ENCODE results near the gene CHMP3.
"Not testable (repeated sequence)": the region's sequence is repeated elsewhere in the genome, so short reads cannot be mapped to it uniquely, and the experiment has no call there.

CHMP3 gene

DNA sequence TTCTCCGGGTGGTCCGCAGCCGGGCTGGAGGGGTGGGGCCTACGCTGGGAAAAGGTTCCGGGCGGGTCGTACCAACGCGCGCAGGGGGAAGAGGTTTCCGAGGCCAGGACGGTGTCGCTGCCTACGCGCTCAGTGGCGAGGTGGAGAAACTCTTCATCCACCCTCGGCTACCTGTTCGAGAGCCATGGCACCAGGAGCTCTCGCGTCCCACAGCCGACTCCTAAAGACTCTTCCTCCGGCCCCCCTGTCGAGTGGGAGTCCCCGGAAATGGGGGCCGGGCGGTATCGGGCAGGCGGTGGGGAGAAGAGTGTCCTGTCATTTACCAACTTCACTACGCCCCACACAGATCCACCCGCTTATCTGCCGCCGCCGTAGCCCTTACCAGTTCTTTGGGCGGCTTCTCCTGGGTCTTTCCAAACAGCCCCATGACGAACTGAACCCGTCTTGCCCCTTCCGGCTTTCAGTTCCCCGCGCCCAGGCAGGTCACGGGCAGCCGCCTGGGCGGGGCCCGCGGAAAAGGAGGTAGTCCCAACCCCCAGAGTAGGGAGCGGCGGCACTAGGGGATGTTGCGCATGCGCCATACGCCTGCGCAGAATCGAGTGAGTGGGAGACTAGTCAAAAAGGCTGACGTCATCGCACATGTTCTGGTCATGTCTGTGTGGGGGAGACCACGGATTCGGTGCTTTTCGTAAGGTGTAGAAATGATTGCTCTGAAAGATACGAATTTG is at the start of gene CHMP3:
CHMP3 (minus strand) TSS at position 522 of the 728 bp plus-strand sequence; CDS start at position 427, 95 bp downstream.
- peak; percentile 99 for DNase-seq

DNA sequence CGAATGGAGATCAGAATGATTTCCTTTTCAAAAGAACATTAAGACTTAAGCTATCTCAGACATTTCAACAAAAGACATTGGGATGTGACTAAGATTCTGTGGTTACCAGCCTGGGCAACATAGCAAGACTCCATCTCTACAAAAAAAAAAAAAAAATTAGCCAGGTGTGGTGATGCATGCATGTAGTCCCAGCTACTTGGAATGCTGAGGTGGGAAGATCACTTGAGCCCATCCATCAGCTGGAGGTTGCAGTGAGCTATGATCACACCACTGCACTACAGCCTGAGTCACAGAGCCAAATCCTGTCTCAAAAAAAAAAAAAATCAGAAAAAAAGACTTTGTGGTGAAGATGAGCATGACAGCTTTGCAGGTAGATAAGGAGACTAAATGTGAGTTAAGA is 47.6 kb upstream of the CHMP3 start:
- DNase-seq: no peak

DNA sequence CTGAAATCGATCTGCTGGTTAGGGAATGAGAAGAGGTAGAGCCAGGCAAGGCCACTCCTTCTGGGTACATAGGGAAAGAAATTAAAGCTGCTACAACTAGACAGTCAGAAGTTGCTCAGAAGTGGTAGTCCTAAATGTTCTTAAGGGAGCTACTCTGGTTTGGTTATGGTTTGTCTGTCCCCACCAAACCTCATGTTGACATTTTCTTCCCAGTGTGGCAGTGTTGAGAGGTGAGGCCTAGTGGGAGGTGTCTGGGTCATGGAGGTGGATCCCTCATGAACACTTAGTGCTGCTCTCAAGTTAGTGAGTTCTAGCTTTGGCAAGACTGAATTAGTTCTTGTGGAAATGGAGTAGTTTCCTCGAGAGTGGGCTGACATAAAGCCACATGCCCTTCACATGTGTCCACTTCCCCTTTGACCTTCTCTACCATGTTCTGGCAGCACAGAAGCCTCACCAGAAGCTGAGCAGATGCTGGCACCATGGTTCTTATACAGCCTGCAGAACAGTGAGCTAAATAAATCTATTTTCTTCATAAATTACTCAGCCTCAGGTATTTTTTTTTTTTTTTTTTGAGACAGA is 45.7 kb upstream of the CHMP3 start:
- DNase-seq: no peak

DNA sequence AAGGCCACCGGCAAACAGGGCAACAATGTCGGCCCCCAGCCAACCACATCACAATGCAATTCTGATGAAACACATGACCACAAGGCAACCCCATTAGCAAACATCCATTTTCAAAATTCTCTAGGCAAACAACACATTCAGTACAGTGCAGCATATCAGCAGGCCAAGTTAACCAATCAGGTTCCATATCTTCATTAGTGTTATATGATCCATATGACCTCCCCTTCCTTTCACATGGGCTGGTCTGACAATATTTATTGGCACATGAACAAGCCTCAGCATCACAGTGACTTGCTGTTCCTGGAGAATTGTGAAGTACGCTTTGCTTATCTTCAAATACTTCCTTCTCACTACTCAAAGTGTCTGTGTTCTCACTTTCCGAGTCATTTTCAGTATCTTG is 40.7 kb upstream of the CHMP3 start:
- DNase-seq: no peak

DNA sequence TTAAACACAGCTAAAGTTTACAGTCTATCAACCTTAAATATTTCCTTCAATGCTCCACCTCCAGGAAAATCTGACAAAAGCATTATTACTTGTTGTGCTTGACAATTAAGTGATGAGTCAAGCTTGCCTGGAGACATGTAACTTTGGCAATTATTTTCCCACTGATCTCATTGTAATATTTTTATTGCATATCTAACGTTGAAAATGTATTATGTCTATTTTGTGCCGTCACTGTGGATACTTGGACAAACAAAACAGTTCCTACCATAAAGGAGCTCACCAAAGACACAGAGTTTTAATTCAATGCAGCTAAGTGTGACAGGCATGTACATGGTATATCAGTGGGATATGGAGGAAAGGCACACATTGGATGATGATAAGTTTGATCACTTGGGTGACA is 35.7 kb upstream of the CHMP3 start:
- DNase-seq: no peak

DNA sequence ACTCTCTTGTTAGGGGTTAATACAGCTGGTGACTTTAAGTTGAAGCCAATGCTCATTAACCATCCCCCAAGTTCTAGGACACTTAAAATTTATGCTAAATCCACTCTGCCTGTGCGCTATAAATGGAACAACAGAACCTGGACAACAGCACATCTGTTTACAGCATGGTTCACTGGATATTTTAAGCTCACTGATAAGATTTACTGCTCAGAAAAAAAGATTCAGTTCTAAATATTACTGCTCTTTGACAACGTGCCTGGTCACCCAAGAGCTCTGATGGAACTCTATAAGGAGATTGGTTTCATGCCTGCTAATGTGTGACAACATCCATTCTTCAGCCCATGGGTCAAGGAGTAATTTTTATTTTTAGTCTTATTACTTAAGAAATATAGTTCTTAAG is 32.9 kb upstream of the CHMP3 start:
- no peak for DNase-seq

DNA sequence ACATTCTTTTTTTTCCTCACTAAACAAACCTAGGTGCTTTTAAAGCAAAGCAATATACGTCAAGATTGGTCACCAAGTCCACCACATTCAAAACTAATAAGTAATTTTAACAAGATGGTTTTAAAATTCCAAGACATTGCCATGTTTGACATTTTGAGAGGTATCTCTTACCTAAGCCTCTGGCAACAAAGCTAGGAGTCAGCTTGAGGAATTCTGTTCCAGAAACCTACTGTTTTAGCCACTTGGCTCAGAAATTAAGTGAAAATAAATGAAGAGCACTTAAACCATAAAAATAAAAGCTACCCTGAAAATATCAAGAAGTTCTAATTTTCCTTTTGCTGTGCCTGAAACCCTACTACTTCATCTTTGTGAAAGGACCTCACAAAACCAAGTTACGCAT is 30.0 kb upstream of the CHMP3 start:
- DNase-seq: no peak

DNA sequence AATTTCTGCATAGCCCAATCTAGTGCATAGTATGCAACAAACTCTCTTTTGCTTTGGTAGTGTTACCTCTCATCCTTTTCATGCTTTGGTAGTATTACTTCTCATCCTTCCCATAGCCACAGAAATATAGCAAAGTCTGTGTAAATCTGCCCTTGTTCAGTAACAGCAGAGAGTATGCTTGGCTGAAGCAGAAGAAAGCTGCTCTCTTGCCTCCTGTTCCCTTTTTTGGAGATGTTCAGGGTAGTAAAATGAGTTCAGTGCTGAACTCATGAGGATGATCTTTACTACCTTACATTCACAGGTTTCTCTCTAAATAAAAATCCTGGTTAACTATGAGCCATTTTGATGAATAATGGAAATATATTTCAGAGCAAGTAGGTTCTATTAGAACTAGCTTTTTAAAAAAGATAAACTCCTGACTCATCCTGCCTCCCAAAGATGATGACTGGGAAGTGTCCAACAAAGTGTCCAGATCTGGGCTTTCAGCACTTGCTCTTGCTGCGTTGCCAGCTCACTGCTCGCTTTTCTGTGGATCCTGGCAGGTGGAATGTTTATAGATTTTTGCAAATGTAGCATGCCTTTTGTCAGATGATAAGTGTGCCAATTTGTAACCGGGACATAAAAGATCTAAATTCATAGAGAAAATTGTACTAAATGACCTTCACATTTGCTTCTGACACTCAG is 29.4 kb upstream of the CHMP3 start:
- DNase-seq: no peak

DNA sequence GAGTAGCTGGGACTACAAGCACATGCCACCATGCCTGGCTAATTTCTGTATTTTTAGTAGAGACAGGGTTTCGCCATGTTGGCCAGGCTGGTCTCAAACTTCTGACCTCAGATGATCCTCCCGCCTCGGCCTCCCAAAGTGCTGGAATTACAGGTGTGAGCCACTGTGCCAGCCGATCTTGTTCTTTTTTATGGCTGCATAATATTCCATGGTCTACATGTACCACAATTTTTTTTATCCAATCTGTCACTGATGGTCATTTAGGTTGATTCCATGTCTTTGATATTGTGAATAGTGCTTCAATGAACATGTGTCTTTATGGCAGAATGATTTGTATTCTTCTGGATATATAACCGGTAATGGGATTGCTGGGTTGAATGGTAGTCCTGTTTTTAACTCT is 26.5 kb upstream of the CHMP3 start:
- DNase-seq: not testable (repeated sequence)

DNA sequence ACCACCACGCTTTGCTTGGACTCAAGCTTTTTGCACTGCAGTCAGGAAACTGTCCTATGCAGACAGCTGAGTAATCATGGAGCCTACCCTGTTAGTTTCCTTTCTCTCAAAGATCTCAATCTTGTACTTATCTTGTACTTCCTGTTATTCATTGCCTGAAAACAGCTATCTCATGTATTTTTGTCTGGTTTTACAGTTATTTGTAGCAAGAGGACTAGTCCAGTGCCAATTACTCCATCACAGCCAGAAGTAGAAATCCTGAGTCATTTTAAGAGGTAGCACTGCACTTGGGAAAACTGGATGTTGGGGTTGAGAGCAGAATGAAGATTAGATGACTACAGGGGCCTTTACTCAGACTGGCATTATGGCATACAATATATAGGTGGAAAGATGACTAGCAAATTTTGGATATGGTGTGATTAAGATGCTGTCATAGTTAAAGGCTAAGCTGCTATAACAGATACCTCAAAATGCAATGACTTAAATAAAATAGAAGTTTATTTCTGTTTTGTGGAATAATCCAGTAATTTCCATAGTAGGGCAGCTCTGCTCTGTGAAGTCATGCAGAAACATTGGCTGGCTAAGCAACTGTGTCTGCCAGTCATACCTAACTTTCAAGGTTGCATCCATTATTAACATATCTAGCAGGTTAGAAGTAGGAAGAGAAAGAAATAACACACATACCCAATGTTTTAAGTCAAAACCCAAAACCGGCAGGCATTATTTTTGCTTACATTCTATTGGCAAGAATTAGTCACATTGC is 21.1 kb upstream of the CHMP3 start:
- DNase-seq: no peak

DNA sequence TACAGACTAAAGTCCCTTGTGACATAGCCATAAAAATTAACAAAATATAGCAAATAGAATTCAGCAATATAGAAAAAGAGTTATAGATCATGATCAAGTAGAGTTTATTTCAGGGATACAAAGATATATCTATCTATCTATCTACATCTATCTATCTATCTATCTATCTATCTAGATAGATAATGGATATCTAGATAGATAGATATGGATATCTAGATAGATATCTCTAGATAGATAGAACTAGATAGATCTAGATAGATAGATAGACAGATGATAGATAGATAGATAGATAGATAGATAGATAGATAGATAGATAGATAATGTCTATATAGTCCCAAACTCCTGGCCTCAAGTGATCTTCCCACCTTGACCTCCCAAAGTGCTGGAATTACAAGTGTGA is 17.3 kb upstream of the CHMP3 start:
- no peak for DNase-seq

DNA sequence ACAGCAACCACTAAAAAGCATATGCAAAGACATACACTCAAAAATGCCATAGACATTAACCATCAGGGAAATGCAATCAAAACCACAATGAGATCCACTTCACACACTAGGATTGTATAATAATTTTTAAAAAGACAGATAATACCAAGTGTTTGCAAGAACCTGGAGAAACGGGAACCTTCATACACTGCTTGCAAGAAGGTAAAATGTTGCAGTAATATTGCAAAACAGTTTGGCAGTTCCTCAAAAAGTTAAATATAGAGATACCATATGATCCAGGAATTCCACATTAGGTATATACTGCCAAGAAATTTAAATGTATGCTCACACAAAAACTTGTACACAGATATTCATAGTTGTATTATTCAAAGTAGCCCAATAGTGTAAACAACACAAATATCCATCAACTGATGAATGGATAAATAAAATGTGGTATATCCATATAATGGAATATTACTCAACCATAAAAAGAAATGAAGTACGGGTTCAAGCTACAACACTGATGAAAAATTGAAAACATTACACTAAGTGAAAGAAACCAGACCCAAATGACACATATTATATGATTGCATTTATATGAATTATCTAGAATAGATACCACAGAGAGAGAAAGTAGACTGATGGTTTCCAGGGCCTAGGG is 14.7 kb upstream of the CHMP3 start:
- DNase-seq: no peak

DNA sequence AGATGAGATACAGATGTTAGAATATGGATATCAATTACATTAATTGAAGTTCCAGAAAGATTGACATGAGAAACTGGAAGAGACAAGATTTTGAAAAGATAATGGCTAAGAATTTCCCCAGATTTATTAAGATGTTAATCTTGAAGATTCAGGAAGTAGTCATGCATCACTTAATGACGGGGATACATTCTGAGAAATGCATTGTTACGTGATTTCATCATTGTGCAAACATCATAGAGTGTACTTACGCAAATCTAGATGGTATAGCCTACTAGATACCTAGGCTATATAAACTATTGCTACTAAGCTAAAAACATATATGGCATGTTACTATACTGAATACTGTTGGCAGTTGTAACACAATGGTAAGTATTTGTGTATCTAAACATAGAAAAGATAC is 6.8 kb upstream of the CHMP3 start:
- DNase-seq: no peak

DNA sequence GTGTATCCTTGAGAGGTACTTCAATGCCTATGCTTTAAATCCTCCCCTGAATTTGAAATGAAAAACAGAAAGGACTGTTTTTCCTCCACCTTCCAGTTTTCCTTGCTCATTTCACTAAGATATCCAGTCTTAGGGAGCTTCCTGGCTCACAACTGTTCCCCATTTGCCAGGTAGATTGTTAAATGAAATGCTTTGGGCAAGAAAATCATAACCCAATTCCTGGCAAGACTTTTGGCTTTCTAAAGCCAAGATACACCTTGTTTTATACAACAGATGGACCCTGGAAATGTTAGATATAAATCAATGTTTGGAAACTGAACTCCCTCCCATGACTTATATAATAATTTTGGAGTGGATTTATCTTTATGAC is 3.6 kb upstream of the CHMP3 start:
- DNase-seq: no peak

DNA sequence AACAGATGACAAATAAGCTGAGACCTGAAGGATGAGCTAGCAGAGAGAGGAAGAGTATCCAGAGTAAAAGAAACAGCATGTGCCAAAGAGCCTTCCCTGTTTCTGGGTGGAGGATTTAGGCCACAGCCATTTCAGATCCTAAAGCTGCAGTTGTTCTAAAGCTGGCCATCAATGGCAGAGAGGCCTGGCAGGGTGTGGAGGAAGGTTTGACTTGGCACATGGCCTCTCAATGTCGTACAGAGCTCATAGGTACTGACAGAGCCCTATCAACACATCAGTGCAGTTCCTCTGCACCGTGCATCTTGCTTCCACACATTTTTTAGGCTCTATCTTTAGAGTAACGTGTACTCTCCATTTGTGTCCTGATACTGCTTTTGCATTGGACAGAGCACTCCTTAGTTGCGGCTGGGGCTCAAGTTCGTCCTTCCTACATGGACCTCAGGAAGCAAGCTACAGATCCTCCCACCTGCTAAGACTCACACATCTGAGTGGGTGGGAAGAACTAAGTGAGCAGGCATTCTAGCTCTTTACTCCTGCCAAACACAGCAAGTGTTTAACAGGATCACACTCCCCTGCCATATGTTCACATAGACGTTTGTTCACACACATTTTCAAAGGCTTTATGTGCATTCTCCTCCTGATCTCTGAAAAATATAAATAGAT is 3.0 kb upstream of the CHMP3 start:
- no peak for DNase-seq

DNA sequence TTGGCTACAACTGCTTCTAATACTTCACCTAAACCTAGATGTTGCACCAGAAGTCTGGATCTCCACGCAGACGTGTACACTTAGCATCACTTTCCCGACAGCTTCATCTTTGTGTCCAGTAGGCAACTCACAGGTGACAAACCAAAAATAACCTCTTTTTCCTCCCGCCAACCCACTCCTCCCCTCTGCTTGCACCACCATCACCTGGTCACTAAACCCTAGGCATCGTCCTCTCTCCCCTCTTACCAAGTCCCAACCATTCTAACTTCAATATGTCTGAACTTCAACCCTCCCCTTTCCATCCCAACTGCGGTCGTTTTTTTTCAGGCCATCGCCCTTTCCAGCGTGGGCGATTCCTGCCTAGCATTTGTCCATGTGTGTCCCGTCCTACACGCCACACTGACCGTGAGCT is 413 bp upstream of the CHMP3 start:
- no peak for DNase-seq

DNA sequence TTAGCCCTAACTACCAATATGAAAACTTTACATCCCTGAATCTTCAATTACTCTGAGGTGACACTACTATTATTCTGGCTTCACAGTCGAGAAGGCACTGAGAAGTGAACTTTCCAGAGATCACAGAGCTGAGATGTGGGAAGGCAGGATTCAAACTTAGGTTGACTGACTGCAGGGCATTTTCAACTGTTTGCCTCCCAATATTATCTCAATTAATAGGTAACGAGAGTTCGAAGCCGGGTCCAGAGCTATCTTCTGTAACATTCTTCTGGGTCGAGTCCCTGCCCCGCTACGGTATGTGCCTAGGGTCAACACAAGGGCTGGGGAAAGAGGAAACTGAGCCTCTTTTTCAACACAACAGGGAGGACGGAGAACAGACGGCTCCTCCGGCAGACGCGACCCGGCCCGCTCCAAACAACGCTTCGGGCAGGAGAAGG is 740 bp downstream of the CHMP3 start:
- DNase-seq: no peak

DNA sequence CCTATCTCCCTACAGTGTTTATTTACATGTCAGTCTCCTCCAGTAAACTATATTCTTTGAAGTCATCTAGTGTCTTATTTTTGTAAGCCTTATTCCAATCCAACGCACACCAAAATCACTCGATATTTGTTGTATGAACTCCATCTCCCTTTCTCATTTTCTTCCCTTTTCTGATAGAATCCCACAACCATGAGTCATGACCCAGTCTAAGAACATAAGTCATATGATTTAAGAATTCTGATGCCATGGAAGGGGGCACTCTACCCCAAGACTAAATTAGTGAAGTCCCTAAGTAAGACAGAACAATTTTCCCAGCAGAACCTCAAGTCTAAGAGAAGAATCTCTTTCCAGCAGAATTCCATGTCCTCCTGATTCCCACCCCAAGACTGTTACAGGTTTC is 5.4 kb downstream of the CHMP3 start:
- DNase-seq: no peak

DNA sequence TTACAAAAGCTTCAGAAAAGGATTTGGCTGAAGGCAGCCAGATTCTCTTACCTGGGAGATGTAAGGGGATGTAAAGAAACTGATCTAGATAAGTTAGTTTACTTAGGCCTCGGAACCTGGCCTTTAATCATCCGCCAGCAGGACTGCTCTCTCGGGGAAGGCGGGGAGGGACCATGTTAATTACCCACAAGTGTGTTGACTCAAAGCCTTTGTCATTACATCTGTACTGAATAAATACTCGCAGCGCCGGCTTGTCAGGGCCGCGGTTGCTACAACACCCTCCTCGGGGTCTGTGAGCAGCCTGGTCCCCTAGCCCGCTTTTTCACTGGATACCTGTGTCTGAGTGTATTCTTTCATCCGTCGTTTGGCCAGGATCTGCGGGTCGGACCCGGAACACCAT is 6.7 kb downstream of the CHMP3 start:
- no peak for DNase-seq

DNA sequence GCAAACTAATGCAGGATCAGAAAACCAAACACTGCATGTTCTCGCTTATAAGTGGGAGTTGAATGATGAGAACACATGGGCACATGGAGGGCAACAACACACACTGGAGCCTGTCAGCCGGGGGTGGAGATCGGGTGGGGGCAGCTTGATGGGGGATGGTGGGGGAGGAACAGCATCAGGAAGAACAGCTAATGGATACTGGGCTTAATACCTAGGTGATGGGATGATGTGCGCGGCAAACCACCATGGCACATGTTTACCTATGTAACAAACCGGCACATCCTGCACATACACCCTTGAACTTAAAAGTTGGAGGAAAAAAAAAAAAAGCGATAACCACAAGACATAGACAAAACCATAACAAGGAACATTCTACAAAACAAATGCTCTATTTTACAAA is 10.4 kb downstream of the CHMP3 start:
- no peak for DNase-seq

DNA sequence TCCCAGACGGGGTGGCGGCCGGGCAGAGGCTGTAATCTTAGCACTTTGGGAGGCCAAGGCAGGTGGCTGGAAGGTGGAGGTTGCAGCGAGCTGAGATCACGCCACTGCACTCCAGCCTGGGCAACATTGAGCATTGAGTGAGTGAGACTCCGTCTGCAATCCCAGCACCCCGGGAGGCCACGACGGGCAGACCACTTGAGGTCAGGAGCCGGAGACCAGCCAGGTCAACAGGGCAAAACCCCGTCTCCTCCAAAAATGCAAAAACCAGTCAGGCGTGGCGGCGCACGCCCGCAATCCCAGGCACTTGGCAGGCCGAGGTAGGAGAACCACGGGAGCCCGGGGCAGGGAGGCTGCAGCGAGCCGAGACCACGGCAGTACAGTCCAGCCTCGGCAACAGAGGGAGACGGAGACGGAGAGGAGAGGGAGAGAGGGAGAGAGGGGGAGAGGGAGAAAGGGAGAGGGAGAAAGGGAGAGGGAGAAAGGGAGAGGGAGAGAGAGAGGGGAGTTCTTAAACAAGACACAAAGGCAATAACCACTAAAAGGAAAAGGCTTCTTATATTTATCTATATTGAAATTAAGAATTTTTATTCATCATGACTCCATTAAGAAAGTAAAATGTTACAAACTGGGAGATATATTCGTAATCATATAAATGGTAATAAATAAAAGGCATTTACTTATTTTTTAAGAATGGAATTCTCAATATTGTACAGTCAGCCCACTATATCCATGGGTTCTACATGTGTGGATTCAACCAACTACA is 13.1 kb downstream of the CHMP3 start:
- DNase-seq: not testable (repeated sequence)

DNA sequence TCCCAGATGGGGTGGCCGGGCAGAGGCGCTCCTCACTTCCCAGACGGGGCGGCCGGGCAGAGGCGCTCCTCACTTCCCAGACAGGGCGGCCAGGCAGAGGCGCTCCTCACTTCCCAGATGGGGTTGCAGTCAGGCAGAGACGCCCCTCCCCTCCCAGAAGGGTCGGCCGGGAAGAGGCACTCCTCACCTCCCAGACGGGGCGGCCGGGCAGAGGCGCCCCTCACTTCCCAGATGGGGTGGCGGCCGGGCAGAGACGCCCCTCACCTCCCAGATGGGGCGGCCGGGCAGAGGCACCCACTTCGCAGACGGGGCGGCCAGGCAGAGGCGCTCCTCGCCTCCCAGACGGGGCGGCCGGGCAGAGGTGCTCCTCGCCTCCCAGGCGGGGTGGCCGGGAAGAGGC is 13.8 kb downstream of the CHMP3 start:
- not testable (repeated sequence) for DNase-seq

Measured in eye (tissue), 1 donor.